ENCODE data around the gene OR10P1. TPM values are rescaled to one million over a fixed set of nuclear protein-coding genes. Genes with fewer than 3 reads are reported as not detected.

Gene OR10P1
- total RNA-seq, 1 donor from 2014 or later: not detected

- ATAC-seq: no peak
Measured at GRCh38 chr12:55686366-55687010, 49.8 kb downstream of the OR10P1 start.

Other genes with a start within 250 kb of the OR10P1 start
- gene OR6C65, start 236.4 kb upstream of the OR10P1 start, total RNA-seq: not detected
- gene OR6C76, start 210.6 kb upstream of the OR10P1 start, total RNA-seq: not detected
- gene OR6C2, start 192.8 kb upstream of the OR10P1 start, total RNA-seq: 0.12 TPM
- gene OR6C70, start 166.8 kb upstream of the OR10P1 start, total RNA-seq: not detected
- not detected for gene OR6C68, start 144.5 kb upstream of the OR10P1 start, total RNA-seq
- gene OR6C4, start 87.3 kb upstream of the OR10P1 start, total RNA-seq: not detected
- gene OR2AP1, start 64.4 kb upstream of the OR10P1 start, total RNA-seq: not detected
- 6.7 TPM for gene ITGA7, start 71.0 kb downstream of the OR10P1 start, total RNA-seq
- gene BLOC1S1, start 79.2 kb downstream of the OR10P1 start, total RNA-seq: 109 TPM
- gene RDH5, start 83.5 kb downstream of the OR10P1 start, total RNA-seq: 0.92 TPM
- 253 TPM for gene CD63, start 92.1 kb downstream of the OR10P1 start, total RNA-seq
- 1.2 TPM for gene GDF11, start 106.2 kb downstream of the OR10P1 start, total RNA-seq
- 47.6 TPM for gene SARNP, start 180.8 kb downstream of the OR10P1 start, total RNA-seq
- 64.2 TPM for gene ORMDL2, start 181.1 kb downstream of the OR10P1 start, total RNA-seq
- 15.3 TPM for gene DNAJC14, start 192.7 kb downstream of the OR10P1 start, total RNA-seq
- gene MMP19, start 206.0 kb downstream of the OR10P1 start, total RNA-seq: 0.60 TPM

All from esophagus mucosa (tissue), 1 donor.